Activated CD4-positive, CD25-positive, alpha-beta regulatory T cell (primary cell): ENCODE measurements around the gene VTI1A.

Experiments
- DNase-seq, 4 experiments: peaks; one replicate each; lab custom pipeline; 2025; lab: John Stamatoyannopoulos, UW

VTI1A gene

GRCh38 chr10:112546474-112546873 is 99.5 kb downstream of the VTI1A start:
- no peak for DNase-seq

GRCh38 chr10:112548535-112549276 is 101.7 kb downstream of the VTI1A start:
- DNase-seq = no peak

GRCh38 chr10:112552593-112553110 is 105.6 kb downstream of the VTI1A start:
- no peak for DNase-seq

- DNase-seq = no peak
Measured at GRCh38 chr10:112553315-112553714, 106.3 kb downstream of the VTI1A start.

GRCh38 chr10:112554263-112554662 is 107.2 kb downstream of the VTI1A start:
- no peak for DNase-seq

GRCh38 chr10:112557197-112557596 is 110.2 kb downstream of the VTI1A start:
- DNase-seq = no peak

GRCh38 chr10:112558476-112559142 is 111.6 kb downstream of the VTI1A start:
- DNase-seq = no peak

- DNase-seq = no peak
Measured at GRCh38 chr10:112559349-112559748, 112.3 kb downstream of the VTI1A start.

- DNase-seq = no peak
Measured at GRCh38 chr10:112562122-112562521, 115.1 kb downstream of the VTI1A start.

- DNase-seq = no peak
Measured at GRCh38 chr10:112562809-112563663, 116.0 kb downstream of the VTI1A start.

- DNase-seq = no peak
Measured at GRCh38 chr10:112564337-112564736, 117.3 kb downstream of the VTI1A start.

- DNase-seq = no peak
Measured at GRCh38 chr10:112565434-112566053, 118.5 kb downstream of the VTI1A start.

- no peak for DNase-seq
Measured at GRCh38 chr10:112570585-112570984, 123.6 kb downstream of the VTI1A start.

GRCh38 chr10:112579578-112579977 is 132.6 kb downstream of the VTI1A start:
- no peak for DNase-seq

- DNase-seq = no peak
Measured at GRCh38 chr10:112580267-112580666, 133.3 kb downstream of the VTI1A start.

- no peak for DNase-seq
Measured at GRCh38 chr10:112581921-112582320, 134.9 kb downstream of the VTI1A start.

GRCh38 chr10:112583236-112583939 is 136.4 kb downstream of the VTI1A start:
- no peak for DNase-seq

- no peak for DNase-seq
Measured at GRCh38 chr10:112584276-112584675, 137.3 kb downstream of the VTI1A start.

- DNase-seq = no peak
Measured at GRCh38 chr10:112585126-112585525, 138.1 kb downstream of the VTI1A start.

- no peak for DNase-seq
Measured at GRCh38 chr10:112585960-112586359, 138.9 kb downstream of the VTI1A start.

- no peak for DNase-seq
Measured at GRCh38 chr10:112587729-112588128, 140.7 kb downstream of the VTI1A start.
